D341Med (cell line): ENCODE measurements around the gene ST13.
"Not testable (repeated sequence)": the region's sequence is repeated elsewhere in the genome, so short reads cannot be mapped to it uniquely, and the experiment has no call there.

Experiments used
- DNase-seq: peaks from one replicate; pipeline ENCODE4 v3.0.0; 2012; ENCODE audit warnings: low spot score

The ST13 gene

DNA sequence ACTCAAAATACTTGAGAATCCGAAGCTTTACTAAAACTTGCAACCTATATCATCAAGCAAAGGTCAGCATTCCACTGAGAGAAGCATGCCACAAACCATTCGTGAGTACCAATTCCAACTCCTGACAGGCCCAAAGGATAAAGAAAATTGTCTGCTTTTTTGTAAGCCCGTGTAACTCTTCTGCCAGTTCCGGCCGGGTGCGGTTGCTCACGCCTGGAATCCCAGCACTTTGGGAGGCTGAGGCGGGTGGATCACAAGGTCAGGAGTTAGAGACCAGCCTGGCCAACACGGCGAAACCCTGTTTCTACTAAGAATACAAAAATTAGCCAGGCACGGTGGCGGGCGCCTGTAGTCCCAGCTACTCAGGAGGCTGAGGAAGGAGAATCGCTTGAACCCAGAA is 74.7 kb downstream of the ST13 start:
- not testable (repeated sequence) for DNase-seq
